Uterus (tissue), 4 donors: ENCODE measurements around the gene SIPA1L3. TPM values are rescaled to one million over a fixed set of nuclear protein-coding genes. Genes with fewer than 3 reads are reported as not detected.

Experiments used
- DNase-seq, 2 donors: peaks; one replicate each; pipeline ENCODE4 v3.0.0-alpha.2; 2019 to 2020
- H3K27ac ChIP-seq, 2 donors: fragments of 200-600 bp; sonication (generic); 1 replicate in 1 of 2; 2 replicates in 1 of 2; pipeline ENCODE4 v1.5.1; 2016 to 2018
- H3K27me3 ChIP-seq, 2 donors: fragments of 200-600 bp; sonication (generic); one replicate each; pipeline ENCODE4 v1.5.1; 2018 to 2019; ENCODE audit warnings: control low read depth in 1 of 2
- H3K36me3 ChIP-seq, 2 donors: fragments of 200-600 bp; sonication (generic); one replicate each; pipeline ENCODE4 v1.5.1; 2019; ENCODE audit warnings: control low read depth in 1 of 2
- H3K4me1 ChIP-seq, 2 donors: fragments of 200-600 bp; sonication (generic); one replicate each; pipeline ENCODE4 v1.5.1; 2018 to 2019; ENCODE audit warnings: control low read depth in 1 of 2
- H3K4me3 ChIP-seq, 2 donors: fragments of 200-600 bp; sonication (generic); 1 replicate in 1 of 2; 2 replicates in 1 of 2; pipeline ENCODE4 v1.5.1; 2018 to 2019; ENCODE audit warnings: mild to moderate bottlenecking in 1 of 2
- H3K9me3 ChIP-seq, 2 donors: fragments of 200-600 bp; sonication (generic); one replicate each; pipeline ENCODE4 v1.5.1; 2019; ENCODE audit warnings: control low read depth in 1 of 2
- CTCF ChIP-seq, 4 experiments: fragments of 200-600 bp in 2 of 4; fragments of 450-650 bp in 2 of 4; sonication (generic) in 2 of 4; IDR thresholded peaks; one replicate each; pipeline ENCODE4 v1.5.1; 2016 to 2019; ENCODE audit warnings: antibody characterized with exemption in 4 of 4, mild to moderate bottlenecking in 2 of 4, moderate library complexity in 1 of 4
- POLR2A ChIP-seq, 2 donors: fragments of 450-650 bp; IDR thresholded peaks; one replicate each; pipeline ENCODE4 v1.6.1; 2016; ENCODE audit warnings: antibody characterized with exemption in 2 of 2, mild to moderate bottlenecking in 1 of 2, moderate library complexity in 1 of 2
- intact Hi-C: fragments of 100-400 bp; cut with DNase I; formaldehyde crosslinking; loops from one replicate; pipeline ENCODE4 v1.15.1; 2023; ENCODE audit warnings: low total_unique reads
- total RNA-seq, 4 donors: library from RNA; depleted of rRNA in 3 of 4; stranded (reverse); fragments of >200 nt in 3 of 4; gene quantifications; one replicate each; pipeline versions ENCODE4 v1.1.0 to v1.2.4, GENCODE V29; 2014 to 2023
- donor health status: DM: yes; HTN: yes; CAD: no.

Gene SIPA1L3
- total RNA-seq, 4 donors from 2014 or later: 11.5 to 41.8 (median 21.5) TPM

GRCh38 chr19:38250821-38251563 lies 344.0 kb downstream of the SIPA1L3 start:
- Histone ChIP-seq H3K4me3 (peak overlapping the region in 1 of 2 donors; percentile 23), H3K4me1 (peaks cover 0 to 9% of the 10 kb centered on the region in 2 donors), H3K27me3 (no peaks in the 10 kb centered on the region), H3K27ac (peak overlapping the region; percentile 92), H3K36me3 (no peaks in the 10 kb centered on the region), H3K9me3 (no peaks in the 10 kb centered on the region)
- intact Hi-C loops: no loop called here
- TF ChIP-seq CTCF (IDR thresholded peaks at IDR 0.05) (no peak), POLR2A (IDR thresholded peaks at IDR 0.05) (no peak)
- DNase-seq: peak; percentile 83 to 87

DNA sequence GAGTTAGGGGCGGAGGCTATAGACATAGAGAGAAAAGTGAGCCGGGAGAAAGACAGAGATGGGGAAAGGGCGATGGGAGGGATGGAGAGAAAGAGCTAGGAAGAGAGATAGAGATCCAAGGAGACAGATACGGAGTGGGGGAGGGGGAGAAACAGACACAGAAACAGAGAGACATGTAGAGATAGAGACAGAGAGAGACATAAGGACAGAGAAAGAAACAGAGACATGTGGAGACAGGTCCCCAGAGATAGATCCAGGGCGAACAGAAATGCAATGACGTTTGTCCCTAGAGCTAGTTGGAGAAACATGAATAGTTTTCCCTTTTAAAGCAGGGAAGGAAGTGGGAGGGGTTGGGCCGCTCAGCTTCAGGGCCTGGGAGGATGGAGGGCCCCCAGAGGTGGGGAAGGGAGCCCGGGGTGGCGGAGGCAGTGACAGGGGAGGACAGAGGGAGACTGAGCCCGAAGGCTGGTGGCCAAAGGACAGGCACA lies 344.6 kb downstream of the SIPA1L3 start:
- Histone ChIP-seq H3K27me3 (no peaks in the 10 kb centered on the region), H3K4me1 (peaks cover 0 to 9% of the 10 kb centered on the region in 2 donors), H3K36me3 (no peaks in the 10 kb centered on the region), H3K4me3 (peak overlapping the region; percentile 16 to 23), H3K9me3 (no peaks in the 10 kb centered on the region), H3K27ac (peak overlapping the region; percentile 92)
- intact Hi-C loops: loop anchor here (2.0 kb wide), 1 partner anchor 69 kb away; no protein-coding TSS in a partner anchor
- DNase-seq: peak; percentile 55 to 57
- TF ChIP-seq POLR2A (IDR thresholded peaks at IDR 0.05): peak in 1 of 2 donors; percentile 56
- no peak for TF ChIP-seq CTCF (IDR thresholded peaks at IDR 0.05)

- intact Hi-C loops: loop anchor here (2.0 kb wide), 1 partner anchor 68 kb away; no protein-coding TSS in a partner anchor
- no peak for TF ChIP-seq CTCF (IDR thresholded peaks at IDR 0.05)
- no peak for TF ChIP-seq POLR2A (IDR thresholded peaks at IDR 0.05)
Observed at GRCh38 chr19:38252385-38252784, 345.4 kb downstream of the SIPA1L3 start.

GRCh38 chr19:38252941-38253691 lies 346.1 kb downstream of the SIPA1L3 start:
- peak; percentile 52 to 61 for DNase-seq
- Histone ChIP-seq H3K4me3 (peak overlapping the region; percentile 23 to 35), H3K9me3 (no peaks in the 10 kb centered on the region), H3K4me1 (peaks cover 0 to 9% of the 10 kb centered on the region in 2 donors), H3K36me3 (no peaks in the 10 kb centered on the region), H3K27ac (peak overlapping the region; percentile 92), H3K27me3 (no peaks in the 10 kb centered on the region)
- intact Hi-C loops: loop anchor here (2.0 kb wide), 1 partner anchor 68 kb away; no protein-coding TSS in a partner anchor
- TF ChIP-seq CTCF (IDR thresholded peaks at IDR 0.05): no peak
- TF ChIP-seq POLR2A (IDR thresholded peaks at IDR 0.05): peak in 1 of 2 donors; percentile 16

More at GRCh38 chr19:38252385-38252784, 345.4 kb downstream of the SIPA1L3 start:
- no peak for DNase-seq
- Histone ChIP-seq H3K9me3 (no peaks in the 10 kb centered on the region), H3K4me3 (peak overlapping the region; percentile 23 to 35), H3K36me3 (no peaks in the 10 kb centered on the region), H3K27me3 (no peaks in the 10 kb centered on the region), H3K27ac (peak overlapping the region; percentile 92), H3K4me1 (peaks cover 0 to 9% of the 10 kb centered on the region in 2 donors)
